HepG2 (cell line): ENCODE data around the gene POLDIP3. TPM values are rescaled to one million over a fixed set of nuclear protein-coding genes. Genes with fewer than 3 reads are reported as not detected.

Experiments used
- ATAC-seq: fragments of 200-7000 bp; cut with Tn5 transposase; 3 replicates; pipeline ENCODE4 v1.9.1; 2020; ENCODE audit warnings: mild to moderate bottlenecking, moderate library complexity
- BruUV-seq: library from RNA; stranded (reverse); fragments of 400-500 nt; replicated peaks from 2 replicates; lab custom pipeline; 2021; lab: Mats Ljungman, UMichigan
- CTCF ChIA-PET: fragments of 300-600 bp; formaldehyde crosslinking; extraction: SDS; loops from one replicate; lab custom pipeline; 2021; ENCODE audit warnings: low total read pairs, inconsistent platforms, low intra/inter-chr PET ratio; lab: Yijun Ruan, JAX
- POLR2A ChIA-PET: fragments of 350-600 bp; sonication (Branson Sonifier 250); formaldehyde crosslinking; loops from one replicate; lab custom pipeline; 2020; ENCODE audit warnings: antibody characterized with exemption, inconsistent platforms; lab: Yijun Ruan, JAX
- DNase-seq: peaks from one replicate; pipeline ENCODE4 v3.0.0-alpha.2; 2015; ENCODE audit warnings: low spot score
- FAIRE-seq: peaks from 3 replicates; lab custom pipeline; 2011; peaks lifted over from hg19 to GRCh38; lab: Jason Lieb, UNC
- H2AFZ ChIP-seq: one replicate; pipeline ENCODE4 v1.6.1; 2011; ENCODE audit warnings: low read length, inconsistent platforms
- H3K27ac ChIP-seq: fragments of 300-600 bp; 3 replicates; pipeline ENCODE4 v1.8.0; 2011; ENCODE audit warnings: mixed run types, mild to moderate bottlenecking, mixed read lengths, low read length, inconsistent platforms; ENCODE audit not compliant: insufficient read depth; ENCODE audit errors: extremely low read length
- H3K27me3 ChIP-seq, 2 experiments: fragments of 200-600 bp in 1 of 2; 2 replicates in 1 of 2; 3 replicates in 1 of 2; pipeline versions ENCODE4 v1.6.0 to v1.8.0; 2011; ENCODE audit warnings: low read length in 2 of 2, mild to moderate bottlenecking in 2 of 2, moderate library complexity in 2 of 2, inconsistent platforms in 1 of 2; ENCODE audit not compliant: insufficient read depth in 2 of 2, control insufficient read depth in 1 of 2
- H3K36me3 ChIP-seq, 2 experiments: fragments of 200-600 bp in 1 of 2; replicated peaks in 1 of 2; 2 replicates in 1 of 2; 3 replicates in 1 of 2; pipeline versions ENCODE4 v1.5.1 to v1.8.0; 2011; ENCODE audit warnings: low read length in 2 of 2, inconsistent platforms in 1 of 2; ENCODE audit not compliant: insufficient read depth in 2 of 2, control insufficient read depth in 1 of 2
- H3K4me1 ChIP-seq: 2 replicates; pipeline ENCODE4 v1.5.1; 2012; ENCODE audit warnings: low read length, inconsistent platforms; ENCODE audit not compliant: insufficient read depth
- H3K4me2 ChIP-seq: 2 replicates; pipeline ENCODE4 v1.6.0; 2011; ENCODE audit warnings: low read depth, low read length, inconsistent platforms
- H3K4me3 ChIP-seq, 3 experiments: fragments of 200-600 bp in 1 of 3; sonication (generic), shearing (Covaris generic) in 1 of 3; replicated peaks in 1 of 3; 2 replicates each; pipeline ENCODE4 v1.5.1; 2011 to 2016; ENCODE audit warnings: low read length in 3 of 3, inconsistent platforms in 2 of 3, low read depth in 2 of 3, mild to moderate bottlenecking in 2 of 3, control low read depth in 1 of 3, mixed read lengths in 1 of 3; ENCODE audit not compliant: insufficient read depth in 1 of 3
- H3K79me2 ChIP-seq: one replicate; pipeline ENCODE4 v1.6.1; 2011; ENCODE audit warnings: low read length, inconsistent platforms; ENCODE audit not compliant: insufficient read depth
- H3K9ac ChIP-seq: 2 replicates; pipeline ENCODE4 v1.6.0; 2011; ENCODE audit warnings: mild to moderate bottlenecking, low read depth, low read length, inconsistent platforms; ENCODE audit not compliant: insufficient read depth
- H3K9me3 ChIP-seq: 2 replicates; pipeline ENCODE4 v1.5.1; 2012; ENCODE audit warnings: mild to moderate bottlenecking, low read length
- H4K20me1 ChIP-seq: 2 replicates; pipeline ENCODE4 v1.6.0; 2011; ENCODE audit warnings: inconsistent platforms, mild to moderate bottlenecking, low read length, moderate library complexity; ENCODE audit not compliant: insufficient read depth
- ATF4 ChIP-seq, 2 experiments: fragments of 450-650 bp in 1 of 2; sonication (generic) in 1 of 2; formaldehyde crosslinking; IDR thresholded peaks; 2 replicates each; pipeline versions ENCODE4 v1.5.0 to v1.8.0; 2020 to 2022; ENCODE audit warnings: mild to moderate bottlenecking in 1 of 2, missing genetic modification reagents in 1 of 2
- BATF2 ChIP-seq: sonication (generic); formaldehyde crosslinking; IDR thresholded peaks from 2 replicates; pipeline ENCODE4 v1.8.0; 2022; ENCODE audit warnings: mild to moderate bottlenecking, missing genetic modification reagents, moderate library complexity
- HIC2 ChIP-seq: sonication (generic); formaldehyde crosslinking; IDR thresholded peaks from 2 replicates; pipeline ENCODE4 v1.9.0; 2022; ENCODE audit warnings: low read depth, missing genetic modification reagents
- NR2F6 ChIP-seq, 2 experiments: IDR thresholded peaks; 2 replicates each; pipeline ENCODE4 v1.6.1; 2016; ENCODE audit warnings: antibody characterized with exemption in 1 of 2, mild to moderate bottlenecking in 1 of 2
- TAF1 ChIP-seq: sonication (generic); formaldehyde crosslinking; IDR thresholded peaks from 2 replicates; pipeline ENCODE4 v1.4.0; 2020; ENCODE audit warnings: missing genetic modification reagents
- ZBTB10 ChIP-seq: sonication (generic); formaldehyde crosslinking; IDR thresholded peaks from 2 replicates; pipeline ENCODE4 v1.4.0; 2020; ENCODE audit warnings: missing genetic modification reagents, borderline replicate concordance
- ZNF414 ChIP-seq: sonication (generic); formaldehyde crosslinking; IDR thresholded peaks from 2 replicates; pipeline ENCODE4 v1.5.0; 2020; ENCODE audit warnings: missing genetic modification reagents
- ZNF597 ChIP-seq: sonication (generic); formaldehyde crosslinking; IDR thresholded peaks from 2 replicates; pipeline ENCODE4 v1.5.0; 2020; ENCODE audit warnings: missing genetic modification reagents
- ZNF761 ChIP-seq: sonication (generic); formaldehyde crosslinking; conservative IDR thresholded peaks from 2 replicates; pipeline ENCODE4 v1.4.0; 2020; ENCODE audit warnings: mild to moderate bottlenecking, missing genetic modification reagents
- WGBS: methylation state at CpG from one replicate; pipeline ENCODE4 v1.1.6; 2017; ENCODE audit warnings: low lambda C conversion rate; 5-methylcytosine and 5-hydroxymethylcytosine counted together
- in situ Hi-C: cut with HindIII; loops from 2 replicates; pipeline ENCODE4 v1.10.0; 2017; ENCODE audit warnings: low pct_unique_long_range_greater_than_20kb; ENCODE audit not compliant: extremely low pct_ligation_motif_present
- intact Hi-C: fragments of 100-400 bp; cut with micrococcal nuclease; formaldehyde crosslinking; loops from one replicate; pipeline ENCODE4 v1.10.0; 2022; ENCODE audit not compliant: unreplicated experiment
- polyA plus RNA-seq, 8 experiments: library from polyadenylated mRNA; depleted of rRNA in 3 of 8; stranded (reverse) in 7 of 8; unstranded in 1 of 8; fragments of >200 nt; fragmentation: Illumina TruSeq in 4 of 8; extraction: Trizol in 4 of 8; gene quantifications; 2 replicates each; pipeline versions ENCODE4 v1.2.1 to v1.2.3, GENCODE V29; 2011 to 2016; ENCODE audit warnings: low read depth in 4 of 8, missing spikeins in 1 of 8, mixed read lengths in 1 of 8; ENCODE audit not compliant: insufficient read depth in 1 of 8
- total RNA-seq, 5 experiments: library from RNA; depleted of rRNA; stranded (reverse); fragments of >200 nt; fragmentation: Illumina TruSeq; extraction: Trizol; gene quantifications; 2 replicates each; pipeline ENCODE4 v1.2.3, GENCODE V29; 2016; ENCODE audit warnings: low read depth in 1 of 5

Gene POLDIP3
- total and polyA plus RNA-seq, 2 of the 13 experiments (the other 11 are each of a cell fraction or from before 2014, with no cell fraction given) = 45.8 to 47.4 TPM

- TF ChIP-seq ZBTB10 (CRISPR knock-in tag) (no peak), BATF2 (CRISPR knock-in tag) (no peak)
- TF ChIP-seq, all 625 proteins: peak for 15
Measured at GRCh38 chr22:42646569-42647525, 32.2 kb upstream of the POLDIP3 start (continued).

- Histone ChIP-seq H3K9me3 (no peaks in the 10 kb centered on the region), H3K79me2 (peaks cover 67% of the 10 kb centered on the region), H3K4me3 (peak overlapping the region; percentile 22 to 100 (median 42)), H4K20me1 (peaks cover 10% of the 10 kb centered on the region; the same call in 1 of the 2 replicates), H2AFZ (no peak overlapping the region), H3K36me3 (no peaks in the 10 kb centered on the region; a peak in 2 of 5 replicates), H3K9ac (peak overlapping the region; percentile 98), H3K27me3 (no peaks in the 10 kb centered on the region; a peak in 1 of 5 replicates), H3K4me2 (peak overlapping the region; percentile 96), H3K4me1 (peaks cover 82% of the 10 kb centered on the region), H3K27ac (peak overlapping the region; percentile 88)
- 66% methylated on average over 5 of the region's 13 CpGs for WGBS
- no peak for FAIRE-seq
- ChIA-PET CTCF (no interaction called here), POLR2A (interaction anchor here (0.5 to 4.4 kb wide), 6 partner anchors 9 to 31 kb away, joined by 3 to 45 read pairs (median 4); partner anchors contain the start of gene POLDIP3)
- no TSS peak for BruUV-seq
- intact Hi-C loops = loop anchor here (10.0 kb wide), 2 partner anchors 159 to 209 kb away; partner anchors contain the start of gene ARFGAP3
- ATAC-seq = no peak
- in situ Hi-C loops = no loop called here
- no peak for DNase-seq
- no peak for TF ChIP-seq NR2F6 (IDR thresholded peaks at IDR 0.05)
- TF ChIP-seq NR2F6 (CRISPR knock-in tag; IDR thresholded peaks at IDR 0.05) = peak; percentile 65; the same call in 1 of the 2 replicates
- peak; percentile 79 for TF ChIP-seq HIC2 (CRISPR knock-in tag)
- TF ChIP-seq TAF1 (CRISPR knock-in tag) = no peak
- TF ChIP-seq ZNF414 (CRISPR knock-in tag) = peak; percentile 29; the same call in 1 of the 2 replicates
- no peak for TF ChIP-seq ZNF597 (CRISPR knock-in tag)
- no peak for TF ChIP-seq ZNF761
- no peak for TF ChIP-seq ATF4 (CRISPR knock-in tag; IDR thresholded peaks at IDR 0.05)
Measured at GRCh38 chr22:42645938-42646568, 31.4 kb upstream of the POLDIP3 start.
